ENCODE measurements around the gene PCCA.

PCCA gene

GRCh38 chr13:100432611-100433010 is 343.7 kb downstream of the PCCA start:
- intact Hi-C loops (cut with DNase I; ENCODE audit: low total_unique reads) = no loop called here
- no peaks in the 10 kb centered on the region for H3K27me3 ChIP-seq
- TF ChIP-seq, protein P1, sequence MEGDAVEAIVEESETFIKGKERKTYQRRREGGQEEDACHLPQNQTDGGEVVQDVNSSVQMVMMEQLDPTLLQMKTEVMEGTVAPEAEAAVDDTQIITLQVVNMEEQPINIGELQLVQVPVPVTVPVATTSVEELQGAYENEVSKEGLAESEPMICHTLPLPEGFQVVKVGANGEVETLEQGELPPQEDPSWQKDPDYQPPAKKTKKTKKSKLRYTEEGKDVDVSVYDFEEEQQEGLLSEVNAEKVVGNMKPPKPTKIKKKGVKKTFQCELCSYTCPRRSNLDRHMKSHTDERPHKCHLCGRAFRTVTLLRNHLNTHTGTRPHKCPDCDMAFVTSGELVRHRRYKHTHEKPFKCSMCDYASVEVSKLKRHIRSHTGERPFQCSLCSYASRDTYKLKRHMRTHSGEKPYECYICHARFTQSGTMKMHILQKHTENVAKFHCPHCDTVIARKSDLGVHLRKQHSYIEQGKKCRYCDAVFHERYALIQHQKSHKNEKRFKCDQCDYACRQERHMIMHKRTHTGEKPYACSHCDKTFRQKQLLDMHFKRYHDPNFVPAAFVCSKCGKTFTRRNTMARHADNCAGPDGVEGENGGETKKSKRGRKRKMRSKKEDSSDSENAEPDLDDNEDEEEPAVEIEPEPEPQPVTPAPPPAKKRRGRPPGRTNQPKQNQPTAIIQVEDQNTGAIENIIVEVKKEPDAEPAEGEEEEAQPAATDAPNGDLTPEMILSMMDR (IDR thresholded peaks at IDR 0.05) = no peak

DNA sequence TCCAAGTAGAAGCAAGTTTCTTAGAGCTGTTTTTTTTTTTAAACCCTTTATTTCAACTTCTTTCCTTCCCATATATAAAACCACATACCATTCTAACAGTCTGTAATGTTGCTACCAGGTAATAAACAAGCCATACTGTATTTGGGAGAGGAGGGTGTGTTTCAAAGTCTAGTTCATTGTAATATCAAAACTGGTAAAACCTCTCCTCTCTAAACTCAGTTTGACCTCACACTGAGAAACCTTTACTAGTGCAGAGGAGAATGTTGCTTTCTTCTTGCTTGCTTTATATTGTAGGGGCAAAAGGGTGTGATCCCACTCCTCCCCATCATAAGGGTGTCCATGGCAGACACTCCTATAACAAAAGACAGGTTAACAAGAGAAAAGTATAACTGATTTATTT is 344.6 kb downstream of the PCCA start:
- H3K4me1 ChIP-seq = no peaks in the 10 kb centered on the region
- TF ChIP-seq, protein P1 (IDR thresholded peaks at IDR 0.05) = no peak
- no peaks in the 10 kb centered on the region for H3K9me3 ChIP-seq
- H3K4me3 ChIP-seq = no peak overlapping the region
- intact Hi-C loops (cut with DNase I; ENCODE audit: low total_unique reads) = no loop called here
- H3K36me3 ChIP-seq = peaks cover 11 to 16% (median 15%) of the 10 kb centered on the region in 3 donors
- no peak for DNase-seq
- H3K27me3 ChIP-seq = no peaks in the 10 kb centered on the region
- H3K27ac ChIP-seq = no peak overlapping the region

More at GRCh38 chr13:100432611-100433010, 343.7 kb downstream of the PCCA start:
- no peak overlapping the region for H3K4me3 ChIP-seq
- no peaks in the 10 kb centered on the region for H3K4me1 ChIP-seq
- no peaks in the 10 kb centered on the region for H3K9me3 ChIP-seq
- H3K27ac ChIP-seq = no peak overlapping the region
- no peak for DNase-seq
- peaks cover 11 to 16% (median 15%) of the 10 kb centered on the region in 3 donors for H3K36me3 ChIP-seq

GRCh38 chr13:100434010-100434763 is 345.3 kb downstream of the PCCA start:
- Histone ChIP-seq H3K27ac (no peak overlapping the region), H3K4me3 (no peak overlapping the region), H3K27me3 (no peaks in the 10 kb centered on the region), H3K4me1 (no peaks in the 10 kb centered on the region), H3K36me3 (peaks cover 11 to 16% (median 11%) of the 10 kb centered on the region in 3 donors), H3K9me3 (no peaks in the 10 kb centered on the region)
- TF ChIP-seq, protein P1 (IDR thresholded peaks at IDR 0.05) = no peak
- no peak for DNase-seq
- intact Hi-C loops (cut with DNase I; ENCODE audit: low total_unique reads) = no loop called here

DNA sequence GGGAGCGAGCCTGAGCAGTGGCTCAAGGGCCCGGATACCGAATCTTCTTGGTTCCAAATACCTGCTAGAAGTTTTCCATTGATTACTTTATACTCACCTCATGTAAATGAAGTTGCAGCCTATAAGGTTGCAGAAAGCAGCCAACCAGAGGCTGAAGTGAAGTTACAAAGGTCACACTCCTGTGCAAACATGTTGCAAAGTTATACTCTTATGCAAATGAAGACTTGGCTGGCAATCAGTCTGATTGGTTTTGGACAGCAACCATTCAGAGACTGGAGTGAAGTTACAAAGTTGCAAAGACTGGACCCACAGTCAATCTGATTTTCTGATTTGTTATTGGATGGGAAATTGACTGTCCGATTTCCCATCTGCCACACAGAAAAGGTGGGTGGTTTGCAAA is 347.2 kb downstream of the PCCA start:
- H3K36me3 ChIP-seq = peaks cover 6 to 10% (median 6%) of the 10 kb centered on the region in 3 donors
- H3K27me3 ChIP-seq = no peaks in the 10 kb centered on the region
- H3K4me3 ChIP-seq = no peak overlapping the region
- H3K9me3 ChIP-seq = no peaks in the 10 kb centered on the region
- TF ChIP-seq, protein P1 (IDR thresholded peaks at IDR 0.05) = no peak
- DNase-seq = no peak
- intact Hi-C loops (cut with DNase I; ENCODE audit: low total_unique reads) = no loop called here
- H3K27ac ChIP-seq = no peak overlapping the region
- peaks cover 0 to 9% (median 3%) of the 10 kb centered on the region in 4 donors for H3K4me1 ChIP-seq

DNA sequence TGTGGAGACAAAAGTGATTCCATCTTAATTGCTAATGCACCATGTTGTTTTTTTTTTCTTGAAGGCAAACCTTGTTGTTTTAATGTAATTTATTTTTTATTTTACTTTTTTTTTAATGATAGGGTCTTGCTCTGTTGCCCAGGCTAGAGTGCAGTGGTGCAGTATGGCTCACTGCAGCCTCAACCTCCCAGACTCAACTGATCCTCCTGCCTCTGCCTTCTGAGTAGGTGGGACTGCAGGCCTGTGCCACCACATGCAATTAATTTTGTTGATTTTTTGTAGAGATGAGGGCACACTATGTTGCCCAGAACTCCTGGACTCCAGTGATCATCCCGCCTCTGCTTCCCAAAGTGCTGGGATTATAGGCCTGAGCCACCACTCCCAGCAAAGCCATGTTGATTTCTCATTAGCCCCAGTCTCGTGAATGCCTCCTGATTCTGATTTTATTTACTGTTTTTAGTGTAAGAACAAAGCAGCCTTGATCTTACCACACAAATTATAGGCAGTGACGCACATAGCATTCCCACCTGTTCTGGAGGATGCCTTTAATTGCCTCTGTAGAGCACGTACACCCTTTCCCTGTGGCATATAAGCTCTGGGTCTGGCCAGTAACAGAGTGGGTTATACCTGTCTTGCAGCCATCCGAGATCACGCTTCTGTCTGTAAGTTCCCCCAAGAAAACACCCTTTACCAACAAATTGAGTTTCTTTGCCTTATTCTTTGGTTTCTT is 349.3 kb downstream of the PCCA start:
- intact Hi-C loops (cut with DNase I; ENCODE audit: low total_unique reads) = no loop called here
- Histone ChIP-seq H3K9me3 (no peaks in the 10 kb centered on the region), H3K27me3 (no peaks in the 10 kb centered on the region), H3K36me3 (peaks cover 6 to 10% (median 6%) of the 10 kb centered on the region in 3 donors), H3K4me1 (peaks cover 0 to 27% (median 5%) of the 10 kb centered on the region in 4 donors), H3K4me3 (no peak overlapping the region), H3K27ac (no peak overlapping the region)
- TF ChIP-seq, protein P1 (IDR thresholded peaks at IDR 0.05) = no peak
- no peak for DNase-seq
